Neuronal stem cell (in vitro differentiated cells): Measurements from ENCODE around the gene RFTN2.
"Not testable (repeated sequence)": the region's sequence is repeated elsewhere in the genome, so short reads cannot be mapped to it uniquely, and the experiment has no call there.

Experiments
- DNase-seq: peaks from one replicate; pipeline ENCODE4 v3.0.0-alpha.2; 2013; ENCODE audit warnings: low spot score
- H2AFZ ChIP-seq: one replicate; pipeline ENCODE4 v1.6.1; 2013; ENCODE audit warnings: mild to moderate bottlenecking, low read length, inconsistent platforms
- H2AK5ac ChIP-seq: 2 replicates; pipeline ENCODE4 v1.6.1; 2013; ENCODE audit warnings: low read depth, mild to moderate bottlenecking, inconsistent platforms, low read length, moderate library complexity, mixed read lengths
- H2BK120ac ChIP-seq: 2 replicates; pipeline ENCODE4 v1.6.1; 2013; ENCODE audit warnings: low read depth, mild to moderate bottlenecking, inconsistent platforms, low read length, moderate library complexity, mixed read lengths
- H2BK12ac ChIP-seq: one replicate; pipeline ENCODE4 v1.6.1; 2013; ENCODE audit warnings: low read length, inconsistent platforms
- H2BK15ac ChIP-seq: 2 replicates; pipeline ENCODE4 v1.6.1; 2013; ENCODE audit warnings: mild to moderate bottlenecking, low read length, inconsistent platforms, mixed read lengths
- H2BK5ac ChIP-seq: one replicate; pipeline ENCODE4 v1.6.1; 2013; ENCODE audit warnings: inconsistent platforms, mild to moderate bottlenecking, low read length, moderate library complexity
- H3K14ac ChIP-seq: one replicate; pipeline ENCODE4 v1.6.1; 2013; ENCODE audit warnings: low read length, inconsistent platforms
- H3K18ac ChIP-seq: 2 replicates; pipeline ENCODE4 v1.6.1; 2013; ENCODE audit warnings: low read length, inconsistent platforms
- H3K23ac ChIP-seq: 2 replicates; pipeline ENCODE4 v1.6.1; 2013; ENCODE audit warnings: low read depth, mild to moderate bottlenecking, mixed read lengths, low read length, inconsistent platforms; ENCODE audit not compliant: poor library complexity
- H3K27ac ChIP-seq: replicated peaks from 3 replicates; pipeline ENCODE4 v1.5.1; 2013; ENCODE audit warnings: low read length, inconsistent platforms
- H3K27me3 ChIP-seq, 3 experiments: 2 replicates each; pipeline ENCODE4 v1.6.1; 2013; ENCODE audit warnings: low read length in 3 of 3, mild to moderate bottlenecking in 2 of 3, inconsistent platforms in 1 of 3, low read depth in 1 of 3, mixed read lengths in 1 of 3, moderate library complexity in 1 of 3; ENCODE audit not compliant: control insufficient read depth in 3 of 3, insufficient read depth in 3 of 3
- H3K36me3 ChIP-seq, 2 donors: replicated peaks in 1 of 2; 2 replicates each; pipeline ENCODE4 v1.6.1; 2013; ENCODE audit warnings: low read length in 2 of 2; ENCODE audit not compliant: control insufficient read depth in 2 of 2, insufficient read depth in 2 of 2
- H3K4ac ChIP-seq: 2 replicates; pipeline ENCODE4 v1.6.1; 2013; ENCODE audit warnings: inconsistent platforms, mild to moderate bottlenecking, low read length, moderate library complexity
- H3K4me1 ChIP-seq, 2 donors: 1 replicate in 1 of 2; 2 replicates in 1 of 2; pipeline ENCODE4 v1.6.1; 2013; ENCODE audit warnings: low read length in 2 of 2, low read depth in 1 of 2; ENCODE audit not compliant: control insufficient read depth in 2 of 2, insufficient read depth in 1 of 2
- H3K4me2 ChIP-seq: one replicate; pipeline ENCODE4 v1.6.1; 2013; ENCODE audit warnings: mild to moderate bottlenecking, low read length, inconsistent platforms; ENCODE audit not compliant: insufficient read depth, poor library complexity, severe bottlenecking
- H3K4me3 ChIP-seq, 2 donors: 2 replicates each; pipeline ENCODE4 v1.5.1; 2013; ENCODE audit warnings: low read length in 2 of 2, mild to moderate bottlenecking in 2 of 2, inconsistent platforms in 1 of 2, moderate library complexity in 1 of 2
- H3K79me1 ChIP-seq: one replicate; pipeline ENCODE4 v1.6.1; 2013; ENCODE audit warnings: low read depth, mild to moderate bottlenecking, inconsistent platforms, low read length, moderate library complexity
- H3K9ac ChIP-seq: one replicate; pipeline ENCODE4 v1.6.1; 2013; ENCODE audit warnings: mild to moderate bottlenecking, low read depth, low read length, inconsistent platforms; ENCODE audit not compliant: poor library complexity
- H3K9me3 ChIP-seq, 2 donors: replicated peaks in 1 of 2; 2 replicates each; pipeline versions ENCODE3 to v1.6.1; 2013; ENCODE audit warnings: low read length in 2 of 2, mild to moderate bottlenecking in 2 of 2, inconsistent platforms in 1 of 2, low read depth in 1 of 2, mixed read lengths in 1 of 2, moderate library complexity in 1 of 2; ENCODE audit not compliant: control insufficient read depth in 2 of 2, insufficient read depth in 1 of 2
- H4K8ac ChIP-seq: one replicate; pipeline ENCODE4 v1.6.1; 2013; ENCODE audit warnings: low read depth, mild to moderate bottlenecking, inconsistent platforms, low read length, moderate library complexity
- H4K91ac ChIP-seq: one replicate; pipeline ENCODE4 v1.6.1; 2013; ENCODE audit warnings: low read length, low read depth, mild to moderate bottlenecking, inconsistent platforms; ENCODE audit not compliant: poor library complexity
- WGBS, 2 donors: extraction: QIAGEN DNeasy Blood & Tissue Kit; methylation state at CpG; one replicate each; pipeline ENCODE4 v1.1.7; 2013; ENCODE audit warnings: missing lambda C conversion rate in 2 of 2, mixed read lengths in 1 of 2; ENCODE audit not compliant: insufficient read length in 2 of 2, insufficient replicate concordance in 1 of 2; ENCODE audit errors: extremely low coverage in 2 of 2; 5-methylcytosine and 5-hydroxymethylcytosine counted together

RFTN2 gene

DNA sequence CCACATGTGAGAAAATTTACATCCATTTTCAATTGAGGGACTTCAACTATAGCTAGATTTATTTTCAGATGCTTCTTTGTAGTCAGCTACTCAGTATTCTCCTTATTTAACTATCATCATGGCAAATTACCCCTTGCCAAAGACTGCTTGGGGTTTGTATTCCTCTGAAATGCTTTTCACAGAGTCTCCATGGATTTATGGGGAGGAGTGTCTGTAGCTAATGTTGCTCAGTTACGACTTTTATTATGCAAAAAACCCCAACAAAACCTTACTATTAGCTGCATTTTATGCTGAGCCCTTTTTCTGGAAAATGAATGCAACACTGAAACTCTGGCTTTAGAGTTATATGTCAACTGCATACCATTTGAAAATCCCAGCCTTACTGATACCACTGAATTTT, 78.6 kb downstream of the RFTN2 start:
- H3K14ac ChIP-seq = no peak overlapping the region
- no peak overlapping the region for H3K4me2 ChIP-seq
- no peak overlapping the region for H4K91ac ChIP-seq
- H3K4me3 ChIP-seq = no peak overlapping the region
- no peak overlapping the region for H2AK5ac ChIP-seq
- H2BK5ac ChIP-seq = no peak overlapping the region
- no peak overlapping the region for H2BK120ac ChIP-seq
- WGBS, 2 donors = no CpG with 5 or more reads among the region's 1 CpG
- H2BK15ac ChIP-seq = no peak overlapping the region
- peaks cover 0 to 23% of the 10 kb centered on the region in 2 donors for H3K36me3 ChIP-seq
- H3K9me3 ChIP-seq = peaks cover 0 to 9% of the 10 kb centered on the region in 2 donors
- H3K27me3 ChIP-seq = no peaks in the 10 kb centered on the region
- no peak overlapping the region for H2BK12ac ChIP-seq
- H4K8ac ChIP-seq = no peak overlapping the region
- H3K18ac ChIP-seq = no peak overlapping the region
- no peak overlapping the region for H3K9ac ChIP-seq
- no peak overlapping the region for H3K4ac ChIP-seq
- no peak overlapping the region for H2AFZ ChIP-seq
- H3K79me1 ChIP-seq = no peaks in the 10 kb centered on the region
- H3K4me1 ChIP-seq = peaks cover 0 to 5% of the 10 kb centered on the region in 2 donors
- DNase-seq = no peak
- H3K27ac ChIP-seq = no peak overlapping the region
- no peak overlapping the region for H3K23ac ChIP-seq

- H3K9me3 ChIP-seq = peaks cover 0 to 12% of the 10 kb centered on the region in 2 donors
- H3K14ac ChIP-seq = peak overlapping the region; percentile 82
- H3K4me3 ChIP-seq = no peak overlapping the region
- no peak overlapping the region for H2BK5ac ChIP-seq
- H4K8ac ChIP-seq = no peak overlapping the region
- H2AFZ ChIP-seq = no peak overlapping the region
- no peak overlapping the region for H2BK12ac ChIP-seq
- no peaks in the 10 kb centered on the region for H3K27me3 ChIP-seq
- H3K4me1 ChIP-seq = peaks cover 0 to under 1% of the 10 kb centered on the region in 2 donors
- no peak overlapping the region for H2AK5ac ChIP-seq
- H3K18ac ChIP-seq = peak overlapping the region; percentile 66
- no peak for DNase-seq
- no peak overlapping the region for H3K4me2 ChIP-seq
- H3K79me1 ChIP-seq = no peaks in the 10 kb centered on the region
- no peak overlapping the region for H3K9ac ChIP-seq
- peaks cover 0 to 25% of the 10 kb centered on the region in 2 donors for H3K36me3 ChIP-seq
- H3K23ac ChIP-seq = no peak overlapping the region
- no peak overlapping the region for H3K4ac ChIP-seq
- no peak overlapping the region for H4K91ac ChIP-seq
- H3K27ac ChIP-seq = no peak overlapping the region
- WGBS, 2 donors = no CpG with 5 or more reads among the region's 32 CpGs
- no peak overlapping the region for H2BK15ac ChIP-seq
- no peak overlapping the region for H2BK120ac ChIP-seq
Observed at GRCh38 chr2:197591339-197592072, 83.9 kb downstream of the RFTN2 start.

- H4K8ac ChIP-seq, H2AFZ ChIP-seq, H3K18ac ChIP-seq, H4K91ac ChIP-seq, H3K4me2 ChIP-seq, H3K79me1 ChIP-seq, H3K14ac ChIP-seq, H3K27ac ChIP-seq, H2BK12ac ChIP-seq, H3K23ac ChIP-seq, H3K4me1 ChIP-seq, H2AK5ac ChIP-seq, H3K4me3 ChIP-seq, H3K4ac ChIP-seq, H2BK120ac ChIP-seq, DNase-seq, H3K27me3 ChIP-seq, H3K9ac ChIP-seq, H2BK15ac ChIP-seq, H3K9me3 ChIP-seq, H2BK5ac ChIP-seq, H3K36me3 ChIP-seq: not testable (repeated sequence)
- WGBS, 2 donors = no CpG with 5 or more reads among the region's 7 CpGs
Observed at GRCh38 chr2:197587255-197587654, 88.1 kb downstream of the RFTN2 start.

DNA sequence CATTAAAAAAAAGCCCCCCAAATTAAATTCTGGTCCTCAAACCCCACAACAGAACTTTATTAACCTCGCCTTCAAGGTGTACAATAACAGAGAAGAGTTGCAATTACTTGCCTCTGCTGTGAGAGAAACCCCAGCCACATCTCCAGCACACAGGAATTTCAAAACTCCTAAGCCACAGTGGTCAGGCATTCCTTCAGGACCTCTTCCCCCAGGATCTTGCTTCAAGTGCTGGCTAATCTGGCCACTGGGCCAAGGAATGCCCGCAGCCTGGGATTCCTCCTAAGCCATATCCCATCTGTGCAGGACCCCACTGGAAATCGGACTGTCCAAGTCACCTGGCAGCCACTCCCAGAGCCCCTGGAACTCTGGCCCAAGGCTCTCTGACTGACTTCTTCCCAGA, 95.2 kb downstream of the RFTN2 start:
- H2BK15ac ChIP-seq, DNase-seq, H3K4me3 ChIP-seq, H3K4ac ChIP-seq, H3K79me1 ChIP-seq, H3K14ac ChIP-seq, H3K4me2 ChIP-seq, H3K36me3 ChIP-seq, H3K9me3 ChIP-seq, H3K23ac ChIP-seq, H3K18ac ChIP-seq, H2BK12ac ChIP-seq, H4K91ac ChIP-seq, H2AFZ ChIP-seq, H2BK120ac ChIP-seq, H2AK5ac ChIP-seq, H3K4me1 ChIP-seq, H3K27me3 ChIP-seq, H3K9ac ChIP-seq, H2BK5ac ChIP-seq, H3K27ac ChIP-seq, H4K8ac ChIP-seq: not testable (repeated sequence)
- WGBS, 2 donors = no CpG with 5 or more reads among the region's 3 CpGs
